GM18508 (cell line): Measurements from ENCODE around the gene PKNOX2.

Experiments used
- ATAC-seq: cut with Tn5 transposase; IDR thresholded peaks from one replicate; pipeline ENCODE4 v1.9.1; 2021; ENCODE audit warnings: moderate number of reproducible peaks; ENCODE audit not compliant: insufficient read depth, unreplicated experiment

Gene PKNOX2

GRCh38 chr11:125393331-125393730 lies 228.8 kb downstream of the PKNOX2 start:
- no peak for ATAC-seq

GRCh38 chr11:125394296-125394695 lies 229.7 kb downstream of the PKNOX2 start:
- no peak for ATAC-seq

GRCh38 chr11:125397421-125397820 lies 232.9 kb downstream of the PKNOX2 start:
- ATAC-seq: no peak

GRCh38 chr11:125398475-125398874 lies 233.9 kb downstream of the PKNOX2 start:
- ATAC-seq: no peak

- ATAC-seq: no peak
These were observed 234.6 kb downstream of the PKNOX2 start for GRCh38 chr11:125398994-125399640.

- ATAC-seq: no peak
These were observed 235.4 kb downstream of the PKNOX2 start for GRCh38 chr11:125399945-125400344.

GRCh38 chr11:125401235-125401634 lies 236.7 kb downstream of the PKNOX2 start:
- ATAC-seq: no peak

GRCh38 chr11:125401746-125402145 lies 237.2 kb downstream of the PKNOX2 start:
- ATAC-seq: no peak

- no peak for ATAC-seq
These were observed 237.9 kb downstream of the PKNOX2 start for GRCh38 chr11:125402435-125402834.

- ATAC-seq: no peak
These were observed 239.7 kb downstream of the PKNOX2 start for GRCh38 chr11:125404157-125404810.

- ATAC-seq: no peak
These were observed 240.6 kb downstream of the PKNOX2 start for GRCh38 chr11:125404811-125405790.

GRCh38 chr11:125407046-125407445 lies 242.5 kb downstream of the PKNOX2 start:
- ATAC-seq: no peak

- ATAC-seq: no peak
These were observed 243.8 kb downstream of the PKNOX2 start for GRCh38 chr11:125408311-125408711.

- ATAC-seq: no peak
These were observed 245.5 kb downstream of the PKNOX2 start for GRCh38 chr11:125410091-125410490.

- no peak for ATAC-seq
These were observed 247.6 kb downstream of the PKNOX2 start for GRCh38 chr11:125412177-125412496.

- no peak for ATAC-seq
These were observed 248.0 kb downstream of the PKNOX2 start for GRCh38 chr11:125412509-125412908.

- no peak for ATAC-seq
These were observed 248.7 kb downstream of the PKNOX2 start for GRCh38 chr11:125413226-125413625.

GRCh38 chr11:125414121-125414520 lies 249.6 kb downstream of the PKNOX2 start:
- no peak for ATAC-seq

- no peak for ATAC-seq
These were observed 252.7 kb downstream of the PKNOX2 start for GRCh38 chr11:125416981-125417935.

- ATAC-seq: no peak
These were observed 253.8 kb downstream of the PKNOX2 start for GRCh38 chr11:125418396-125418795.
